NCI-H128 (cell line): ENCODE measurements around the gene ST7.

ENCODE experiments used
- DNase-seq: peaks from one replicate; lab custom pipeline; 2025; ENCODE audit not compliant: unreplicated experiment; lab: John Stamatoyannopoulos, UW

The ST7 gene

GRCh38 chr7:117122536-117122935, 169.2 kb downstream of the ST7 start:
- DNase-seq, result no peak

- DNase-seq, result no peak
Measured at GRCh38 chr7:117123311-117123926, 170.1 kb downstream of the ST7 start.

DNA sequence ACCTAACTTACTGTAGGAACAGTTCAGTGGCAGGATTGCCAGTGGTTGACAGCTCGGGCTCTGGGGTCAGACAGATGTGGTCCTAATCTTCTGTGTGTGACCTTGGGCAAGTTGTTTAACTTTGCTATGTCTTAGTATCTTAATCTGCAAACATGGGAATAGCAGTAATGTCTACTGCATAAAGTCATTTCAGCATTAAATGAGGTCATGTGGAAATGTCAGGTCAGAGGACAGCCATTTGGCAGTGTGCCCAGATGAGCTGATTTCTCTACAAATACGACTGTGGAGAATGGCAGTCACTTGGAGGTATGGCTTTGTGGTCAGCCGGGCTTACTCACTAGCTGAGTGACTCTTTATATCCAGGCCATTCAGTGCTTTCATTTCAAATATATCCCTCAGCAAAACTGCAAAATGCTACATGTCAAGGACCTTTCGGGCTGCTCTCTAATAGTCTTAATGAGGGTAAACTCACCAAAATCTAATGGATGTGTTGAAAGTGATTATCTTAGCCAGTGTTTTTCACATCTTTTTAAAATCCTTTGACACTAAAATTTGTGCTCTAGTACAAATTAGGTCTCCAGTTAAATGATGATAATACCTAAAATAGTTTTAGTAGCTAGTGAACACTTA, 171.4 kb downstream of the ST7 start:
- DNase-seq, result no peak

DNA sequence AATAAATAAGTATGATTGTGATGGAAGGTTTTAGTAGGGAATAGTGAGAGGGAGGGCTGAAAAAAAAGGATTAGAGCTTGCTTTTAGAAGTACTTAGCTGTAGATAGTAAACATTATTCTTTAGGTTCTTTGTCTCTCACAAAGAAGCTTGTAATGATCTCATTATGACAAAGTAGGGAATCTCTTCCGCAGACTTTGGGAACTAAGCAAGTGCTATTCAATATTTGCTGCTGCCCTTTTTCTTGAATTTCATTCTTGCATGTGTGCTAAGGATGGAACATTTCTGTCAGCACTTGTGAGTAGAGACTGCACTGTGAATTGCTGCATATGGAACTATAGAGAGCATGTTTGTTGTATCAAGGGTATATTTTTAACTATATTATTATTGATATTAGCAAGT, 173.4 kb downstream of the ST7 start:
- no peak for DNase-seq

DNA sequence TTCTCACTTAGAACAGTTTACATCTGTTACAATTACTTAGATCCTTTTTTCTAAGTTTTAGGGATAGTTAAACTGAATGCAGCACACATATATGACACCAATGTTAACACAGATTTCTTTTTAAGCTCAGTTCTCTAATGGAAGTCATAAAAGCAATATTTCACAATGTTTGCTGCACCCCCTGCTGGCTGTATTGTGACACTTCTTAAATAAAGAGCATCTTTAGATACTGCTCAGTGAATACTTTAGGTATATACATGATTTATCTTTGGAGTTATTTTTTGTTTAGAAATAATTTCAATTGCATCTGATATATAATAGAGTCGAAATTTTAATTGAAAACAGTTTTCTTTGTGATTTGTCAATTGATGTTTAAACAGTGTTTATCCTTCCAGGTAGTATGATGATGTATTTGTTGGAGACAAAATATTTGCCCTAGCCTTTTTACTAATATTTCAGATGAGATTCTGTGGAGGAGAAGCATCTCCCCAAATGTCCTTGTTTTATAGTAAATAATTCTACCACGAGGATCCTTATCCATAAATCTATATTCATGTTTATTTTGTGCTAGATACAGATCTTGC, 174.4 kb downstream of the ST7 start:
- DNase-seq, result peak; percentile 46

DNA sequence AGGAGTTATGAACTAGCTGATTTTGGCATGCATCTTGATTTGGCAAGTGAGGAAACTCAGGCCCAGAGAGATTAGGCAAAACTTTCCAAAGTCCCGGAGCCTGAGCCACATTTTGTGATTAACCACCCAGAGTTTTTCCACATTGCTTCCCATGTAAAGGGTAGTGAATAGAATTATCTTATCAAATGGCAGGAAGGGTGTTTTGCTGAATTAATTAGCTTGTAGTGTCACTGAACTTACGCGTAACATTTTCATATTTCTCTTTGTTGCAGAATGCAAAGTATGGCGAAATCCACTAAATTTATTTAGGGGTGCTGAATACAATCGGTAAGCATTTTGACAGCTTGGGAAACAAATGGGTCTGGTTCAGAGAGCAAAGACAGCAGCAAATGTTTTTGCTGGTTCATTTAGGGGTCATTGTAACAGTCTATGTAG, 176.2 kb downstream of the ST7 start:
- DNase-seq, result no peak

DNA sequence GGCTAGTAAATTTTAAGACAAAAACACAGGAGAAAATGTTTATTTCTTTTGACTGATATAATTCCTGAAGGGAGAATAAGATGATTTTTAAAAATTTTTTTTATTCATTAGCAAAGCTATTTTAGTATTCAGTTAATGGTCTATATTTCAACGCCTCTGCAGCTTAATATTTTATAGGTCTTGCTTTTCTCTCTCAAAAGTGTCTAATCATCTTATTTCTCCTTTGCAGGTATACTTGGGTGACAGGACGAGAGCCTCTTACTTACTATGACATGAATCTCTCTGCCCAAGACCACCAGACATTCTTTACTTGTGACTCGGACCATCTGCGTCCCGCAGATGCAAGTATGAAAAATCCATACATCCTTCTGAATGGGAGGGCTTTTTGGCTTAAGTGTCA, 177.0 kb downstream of the ST7 start:
- no peak for DNase-seq

DNA sequence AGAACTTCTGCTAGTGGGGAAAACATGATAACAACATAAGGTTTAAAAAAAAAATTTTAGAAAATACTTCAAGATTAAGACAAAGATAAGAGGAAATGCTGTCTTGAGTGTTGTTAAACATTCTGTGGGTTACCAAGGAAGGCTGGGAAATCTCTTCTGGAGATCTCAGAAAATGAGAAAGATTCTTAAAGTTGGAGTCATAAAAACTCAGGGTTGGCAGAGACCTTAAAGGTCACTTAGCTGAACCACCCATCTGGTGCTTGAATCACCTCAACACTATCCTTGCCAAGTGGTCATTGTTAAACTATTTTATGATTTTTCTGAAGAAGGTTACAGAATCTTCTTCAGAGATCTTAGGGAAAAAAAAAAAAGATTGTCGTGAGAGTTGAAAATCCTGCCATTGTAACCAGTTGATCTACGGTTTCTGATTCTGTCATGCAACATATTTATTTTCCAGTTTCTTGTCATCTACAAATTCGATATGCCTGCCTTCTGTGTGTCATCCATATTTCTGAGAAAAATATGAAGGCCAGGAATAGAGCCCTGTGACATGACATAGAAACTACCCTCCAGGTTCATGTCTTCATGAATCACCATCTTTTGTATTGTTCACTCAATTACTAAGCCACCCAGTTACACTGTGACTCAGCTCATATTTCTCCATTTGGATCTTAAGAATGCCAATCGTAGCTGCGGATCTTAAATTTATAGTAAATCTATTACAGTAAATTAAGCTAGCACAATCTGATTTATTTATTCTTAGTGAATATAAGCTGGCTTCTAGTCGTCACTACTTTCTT, 179.2 kb downstream of the ST7 start:
- no peak for DNase-seq

DNA sequence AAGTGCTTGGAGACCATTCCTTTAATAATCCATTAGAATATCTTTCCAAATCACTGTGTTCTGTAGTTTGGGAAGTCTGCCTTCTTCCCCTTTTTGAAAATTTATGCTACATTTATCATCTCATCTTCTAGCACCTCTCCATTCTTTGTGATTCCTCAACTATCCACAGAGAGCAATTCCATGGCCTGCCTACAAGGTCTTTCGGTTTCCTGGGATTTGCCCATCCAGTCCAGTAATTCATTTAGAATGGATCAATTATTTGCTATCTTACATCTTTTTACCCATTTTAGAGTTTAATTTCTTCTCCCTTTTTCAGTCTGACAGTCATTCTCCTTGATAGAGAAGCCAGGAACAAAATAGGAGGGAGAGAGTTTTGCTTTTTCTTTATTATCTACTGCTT, 179.8 kb downstream of the ST7 start:
- DNase-seq, result no peak

DNA sequence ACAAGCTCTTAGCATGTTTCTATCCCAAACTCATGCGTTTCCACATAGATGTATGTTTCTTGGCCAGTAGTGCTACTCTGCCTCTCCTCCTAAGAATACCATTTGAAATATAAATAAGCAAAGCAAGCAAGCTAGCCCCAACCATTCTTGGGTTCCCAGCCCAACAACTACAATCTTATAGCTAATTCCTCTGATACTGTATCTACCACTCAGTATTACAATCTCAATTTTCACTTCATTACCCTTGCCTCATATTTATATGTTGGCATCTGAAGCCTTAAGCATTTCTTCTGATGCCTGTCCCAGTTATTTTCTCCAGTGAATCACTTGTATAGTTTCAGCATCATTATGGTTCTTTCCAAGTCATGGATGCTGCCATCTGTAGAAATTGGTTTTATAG, 181.1 kb downstream of the ST7 start:
- no peak for DNase-seq

DNA sequence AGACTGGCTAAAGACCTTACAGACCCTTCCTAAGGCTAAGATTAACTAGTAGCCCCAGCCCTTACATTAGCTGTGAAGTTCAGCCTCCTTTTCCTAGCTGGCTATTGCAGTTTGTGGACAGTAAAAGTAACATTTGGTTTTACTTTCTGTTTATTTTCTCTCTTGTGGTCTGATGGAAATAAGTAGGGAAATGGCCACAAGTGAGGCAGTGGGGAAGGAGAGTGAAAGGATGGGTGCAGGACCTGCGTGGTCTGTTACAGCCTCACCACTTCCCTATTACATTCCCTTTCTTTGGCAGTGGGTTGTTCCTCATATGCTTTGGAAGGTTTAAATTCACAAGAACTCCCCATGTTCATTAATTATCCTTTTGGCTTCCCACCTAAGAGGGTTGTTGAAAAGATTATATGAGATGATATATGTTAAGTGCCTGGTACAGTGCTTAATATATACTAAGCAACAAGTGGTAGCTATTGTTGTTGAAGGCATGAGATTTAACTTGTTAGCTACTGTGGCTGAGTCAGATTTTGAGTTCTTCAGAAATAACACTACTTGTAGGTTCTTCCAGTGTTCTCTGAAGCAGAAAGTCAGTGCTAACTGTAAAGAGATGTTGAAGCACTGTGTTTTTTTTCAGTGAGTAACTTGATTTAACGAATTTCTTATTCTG, 181.7 kb downstream of the ST7 start:
- DNase-seq, result no peak

- no peak for DNase-seq
Measured at GRCh38 chr7:117135553-117135891, 182.2 kb downstream of the ST7 start.

- DNase-seq, result no peak
Measured at GRCh38 chr7:117137868-117138267, 184.6 kb downstream of the ST7 start.

- DNase-seq, result no peak
Measured at GRCh38 chr7:117138495-117138894, 185.2 kb downstream of the ST7 start.

GRCh38 chr7:117138981-117139380, 185.7 kb downstream of the ST7 start:
- no peak for DNase-seq

DNA sequence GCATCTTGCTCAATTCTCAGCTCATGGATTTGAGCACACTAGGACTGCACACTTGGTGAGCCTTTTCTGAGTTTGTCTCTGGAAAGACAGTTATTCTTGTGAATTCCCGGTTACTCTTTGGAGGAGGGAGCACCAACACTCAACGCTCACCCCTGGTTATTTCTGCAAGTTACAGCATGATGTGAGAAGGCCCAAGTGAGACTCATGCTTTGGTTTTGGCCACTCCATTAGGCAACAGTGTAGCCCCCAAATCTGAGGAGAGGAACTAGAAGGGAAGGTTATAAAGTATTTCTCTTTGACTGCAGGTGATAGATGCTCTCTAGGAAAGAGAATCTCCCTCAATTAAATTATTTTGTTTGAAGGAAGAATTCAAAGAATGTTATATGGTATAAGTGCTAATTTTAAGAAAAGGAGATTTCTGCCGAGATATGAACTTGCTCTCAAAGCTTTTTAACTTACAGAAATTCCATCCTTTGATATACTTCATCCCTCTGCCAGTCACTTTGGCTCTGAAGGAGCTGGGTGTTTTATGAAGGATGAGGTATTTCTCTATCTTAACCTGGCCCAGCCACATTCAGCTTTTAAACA, 186.2 kb downstream of the ST7 start:
- no peak for DNase-seq

DNA sequence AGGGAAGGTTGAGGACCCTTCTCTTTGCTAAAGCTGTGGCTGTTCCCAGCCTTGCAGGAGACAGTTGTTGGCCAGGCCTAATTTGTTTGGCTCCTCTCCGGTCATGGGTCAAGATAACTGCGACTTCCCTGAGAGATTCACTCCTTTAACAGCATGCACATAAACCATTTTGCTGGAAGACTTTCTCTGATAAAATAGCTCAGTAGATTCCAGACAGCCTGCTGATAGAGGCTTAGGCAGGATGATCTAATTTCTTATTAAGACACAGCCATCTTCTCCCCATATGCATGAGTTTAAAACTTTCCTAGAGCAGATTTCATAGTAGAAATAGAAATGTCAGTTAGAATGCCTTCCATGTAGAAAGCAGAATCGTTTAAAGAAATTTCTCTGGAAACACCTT, 187.6 kb downstream of the ST7 start:
- DNase-seq, result no peak

DNA sequence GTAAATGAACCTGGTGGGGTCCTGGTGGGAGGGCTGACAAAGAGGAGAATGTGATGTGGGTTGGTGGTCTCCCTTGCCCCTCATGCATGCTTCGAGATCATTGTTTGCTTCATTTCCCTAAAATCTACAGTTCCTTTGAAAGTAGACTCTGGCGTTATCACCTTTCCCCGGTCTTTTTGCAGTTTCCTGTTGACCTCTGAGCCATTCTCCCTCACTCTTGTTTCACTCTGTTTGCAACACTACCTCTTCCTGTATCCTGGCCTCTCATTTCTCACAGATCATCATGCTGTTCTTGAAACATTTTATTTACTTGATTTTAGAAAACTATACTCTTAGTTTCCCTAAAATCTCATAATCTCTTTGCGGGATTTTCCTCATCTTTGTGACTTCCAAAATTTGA, 189.8 kb downstream of the ST7 start:
- DNase-seq, result no peak

GRCh38 chr7:117143580-117143979, 190.3 kb downstream of the ST7 start:
- DNase-seq, result no peak

- DNase-seq, result no peak
Measured at GRCh38 chr7:117145333-117145732, 192.0 kb downstream of the ST7 start.

DNA sequence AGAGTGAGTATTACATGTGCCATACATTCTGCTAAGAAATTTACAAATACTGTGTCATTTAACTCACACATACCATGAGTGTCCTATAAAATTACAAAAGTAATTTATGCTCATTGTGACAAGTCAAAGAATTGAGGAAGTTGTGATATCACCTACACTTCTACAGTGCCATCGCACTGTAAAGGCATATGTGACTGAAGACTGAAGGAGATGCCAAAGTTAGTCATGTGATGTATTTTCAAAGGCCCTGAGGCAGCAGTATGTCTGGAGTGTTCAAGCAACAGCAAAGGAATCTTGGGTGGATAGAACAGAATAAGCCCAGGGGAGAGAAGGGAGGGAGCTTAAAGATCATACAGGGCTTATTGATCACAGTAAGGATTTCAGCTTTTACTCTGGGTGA, 192.8 kb downstream of the ST7 start:
- no peak for DNase-seq
